Mammary epithelial cell (primary cell): ENCODE results near the gene YOD1.

Source experiments
- EZH2 ChIP-seq: IDR thresholded peaks from 2 replicates; pipeline ENCODE4 v1.6.1; 2012; ENCODE audit warnings: low read length, inconsistent platforms, borderline replicate concordance
- TF ChIP-seq, protein P1 (sequence below), 2 donors: IDR thresholded peaks in 1 of 2; conservative IDR thresholded peaks in 1 of 2; 2 replicates each; pipeline ENCODE4 v1.5.1; 2011 to 2012; ENCODE audit warnings: inconsistent platforms in 2 of 2, low read length in 2 of 2, mild to moderate bottlenecking in 2 of 2, control low read depth in 1 of 2, low read depth in 1 of 2; ENCODE audit not compliant: insufficient read depth in 1 of 2; ENCODE audit errors: extremely low read depth in 1 of 2

DNA sequence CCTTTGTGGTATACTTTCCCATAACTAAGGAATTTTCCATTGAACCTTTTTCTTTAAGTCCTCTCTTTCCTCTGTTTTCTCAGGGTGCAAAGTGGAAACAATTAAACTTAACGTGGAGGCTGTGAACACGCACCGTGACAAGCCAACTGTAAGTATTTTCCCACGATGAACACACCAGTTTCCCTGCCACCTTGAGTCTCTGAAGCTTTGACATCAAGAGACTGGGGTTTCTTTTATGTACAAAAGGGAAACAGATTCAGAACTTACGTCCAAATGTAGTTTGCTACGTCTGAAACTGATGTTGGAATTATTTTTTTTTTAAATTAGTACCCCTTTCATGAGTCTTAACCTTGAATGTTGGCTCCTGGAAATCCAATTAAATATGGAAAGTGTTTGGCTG is 20.4 kb upstream of the YOD1 start:
- TF ChIP-seq EZH2 = no peak
- TF ChIP-seq, protein P1, sequence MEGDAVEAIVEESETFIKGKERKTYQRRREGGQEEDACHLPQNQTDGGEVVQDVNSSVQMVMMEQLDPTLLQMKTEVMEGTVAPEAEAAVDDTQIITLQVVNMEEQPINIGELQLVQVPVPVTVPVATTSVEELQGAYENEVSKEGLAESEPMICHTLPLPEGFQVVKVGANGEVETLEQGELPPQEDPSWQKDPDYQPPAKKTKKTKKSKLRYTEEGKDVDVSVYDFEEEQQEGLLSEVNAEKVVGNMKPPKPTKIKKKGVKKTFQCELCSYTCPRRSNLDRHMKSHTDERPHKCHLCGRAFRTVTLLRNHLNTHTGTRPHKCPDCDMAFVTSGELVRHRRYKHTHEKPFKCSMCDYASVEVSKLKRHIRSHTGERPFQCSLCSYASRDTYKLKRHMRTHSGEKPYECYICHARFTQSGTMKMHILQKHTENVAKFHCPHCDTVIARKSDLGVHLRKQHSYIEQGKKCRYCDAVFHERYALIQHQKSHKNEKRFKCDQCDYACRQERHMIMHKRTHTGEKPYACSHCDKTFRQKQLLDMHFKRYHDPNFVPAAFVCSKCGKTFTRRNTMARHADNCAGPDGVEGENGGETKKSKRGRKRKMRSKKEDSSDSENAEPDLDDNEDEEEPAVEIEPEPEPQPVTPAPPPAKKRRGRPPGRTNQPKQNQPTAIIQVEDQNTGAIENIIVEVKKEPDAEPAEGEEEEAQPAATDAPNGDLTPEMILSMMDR (conservative IDR thresholded peaks at IDR 0.05 in 1 of 2, IDR thresholded peaks at IDR 0.05 in 1 of 2; ENCODE audit: extremely low read depth in 1 of 2, insufficient read depth in 1 of 2, low read depth in 1 of 2, low read length in 2 of 2) = no peak
